ENCODE data around the gene DNAJB1.
"Not testable (repeated sequence)": the region's sequence is repeated elsewhere in the genome, so short reads cannot be mapped to it uniquely, and the experiment has no call there.

The DNAJB1 gene

GRCh38 chr19:14552006-14552360 is 33.8 kb upstream of the DNAJB1 start:
- not testable (repeated sequence) for DNase-seq

- peak; percentile 97 for DNase-seq
Observed at GRCh38 chr19:14551134-14552005, 33.2 kb upstream of the DNAJB1 start.

- DNase-seq, result no peak
Observed at GRCh38 chr19:14550201-14550754, 32.1 kb upstream of the DNAJB1 start.

- DNase-seq, result no peak
Observed at GRCh38 chr19:14545716-14546082, 27.5 kb upstream of the DNAJB1 start.

- DNase-seq, result no peak
Observed at GRCh38 chr19:14544977-14545715, 26.9 kb upstream of the DNAJB1 start.

GRCh38 chr19:14544047-14544446 is 25.9 kb upstream of the DNAJB1 start:
- DNase-seq, result no peak

GRCh38 chr19:14542711-14543328 is 24.6 kb upstream of the DNAJB1 start:
- DNase-seq, result peak; percentile 53

- not testable (repeated sequence) for DNase-seq
Observed at GRCh38 chr19:14541979-14542378, 23.8 kb upstream of the DNAJB1 start.

- DNase-seq, result no peak
Observed at GRCh38 chr19:14540741-14541525, 22.7 kb upstream of the DNAJB1 start.

GRCh38 chr19:14536926-14537692 is 18.9 kb upstream of the DNAJB1 start:
- peak; percentile 98 for DNase-seq

- no peak for DNase-seq
Observed at GRCh38 chr19:14533450-14533849, 15.3 kb upstream of the DNAJB1 start.

- DNase-seq, result no peak
Observed at GRCh38 chr19:14530506-14530905, 12.3 kb upstream of the DNAJB1 start.

- peak; percentile 68 for DNase-seq
Observed at GRCh38 chr19:14530005-14530348, 11.8 kb upstream of the DNAJB1 start.

GRCh38 chr19:14529254-14530004 is 11.2 kb upstream of the DNAJB1 start, which contains the start of gene TECR:
TECR (plus strand) TSS chr19:14529594; CDS start chr19:14529697, 103 bp downstream.
- DNase-seq, result peak; percentile 100

GRCh38 chr19:14528419-14529253 is 10.4 kb upstream of the DNAJB1 start:
- no peak for DNase-seq

- DNase-seq, result no peak
Observed at GRCh38 chr19:14526423-14526822, 8.2 kb upstream of the DNAJB1 start.

GRCh38 chr19:14525729-14526128 is 7.5 kb upstream of the DNAJB1 start:
- peak; percentile 89 for DNase-seq

- DNase-seq, result no peak
Observed at GRCh38 chr19:14520543-14520942, 2.3 kb upstream of the DNAJB1 start.

- peak; percentile 95 for DNase-seq
Observed at GRCh38 chr19:14519860-14520407, 1.7 kb upstream of the DNAJB1 start.
